ENCODE data around the gene KLHL20.

GRCh38 chr1:173682184-173682583 lies 32.6 kb upstream of the KLHL20 start:
- no peak for TF ChIP-seq EZH2 (IDR thresholded peaks at IDR 0.05; ENCODE audit: borderline replicate concordance, low read depth, low read length, severe bottlenecking)
- TF ChIP-seq, protein P1, sequence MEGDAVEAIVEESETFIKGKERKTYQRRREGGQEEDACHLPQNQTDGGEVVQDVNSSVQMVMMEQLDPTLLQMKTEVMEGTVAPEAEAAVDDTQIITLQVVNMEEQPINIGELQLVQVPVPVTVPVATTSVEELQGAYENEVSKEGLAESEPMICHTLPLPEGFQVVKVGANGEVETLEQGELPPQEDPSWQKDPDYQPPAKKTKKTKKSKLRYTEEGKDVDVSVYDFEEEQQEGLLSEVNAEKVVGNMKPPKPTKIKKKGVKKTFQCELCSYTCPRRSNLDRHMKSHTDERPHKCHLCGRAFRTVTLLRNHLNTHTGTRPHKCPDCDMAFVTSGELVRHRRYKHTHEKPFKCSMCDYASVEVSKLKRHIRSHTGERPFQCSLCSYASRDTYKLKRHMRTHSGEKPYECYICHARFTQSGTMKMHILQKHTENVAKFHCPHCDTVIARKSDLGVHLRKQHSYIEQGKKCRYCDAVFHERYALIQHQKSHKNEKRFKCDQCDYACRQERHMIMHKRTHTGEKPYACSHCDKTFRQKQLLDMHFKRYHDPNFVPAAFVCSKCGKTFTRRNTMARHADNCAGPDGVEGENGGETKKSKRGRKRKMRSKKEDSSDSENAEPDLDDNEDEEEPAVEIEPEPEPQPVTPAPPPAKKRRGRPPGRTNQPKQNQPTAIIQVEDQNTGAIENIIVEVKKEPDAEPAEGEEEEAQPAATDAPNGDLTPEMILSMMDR (IDR thresholded peaks at IDR 0.05; ENCODE audit: extremely low read depth in 1 of 2, insufficient read depth in 1 of 2, low read depth in 1 of 2, low read length in 2 of 2): no peak
- no peak for TF ChIP-seq JUN (IDR thresholded peaks at IDR 0.05; ENCODE audit: borderline replicate concordance, insufficient read depth, insufficient read length, low read depth)
- TF ChIP-seq POLR2A (IDR thresholded peaks at IDR 0.05; ENCODE audit: low read depth, low read length): no peak

All from endothelial cell of umbilical vein (primary cell).